ENCODE results near the gene NPB. TPM values are rescaled to one million over a fixed set of nuclear protein-coding genes. Genes with fewer than 3 reads are reported as not detected.
A peak's percentile ranks its signal among the peaks of the same experiment; 100 is the strongest.

The NPB gene
- total RNA-seq, 1 experiment from 2014 or later: 0.47 TPM

GRCh38 chr17:81903415-81903831 lies 1.4 kb downstream of the NPB start:
- CTCF ChIA-PET: no interaction called here
- Mint-ChIP-seq H3K27me3 (ENCODE audit: unreplicated experiment) (peaks cover 16% of the 10 kb centered on the region), H3K9me3 (ENCODE audit: low read depth, unreplicated experiment) (no peaks in the 10 kb centered on the region), H3K36me3 (ENCODE audit: insufficient read depth, unreplicated experiment) (peaks cover 41% of the 10 kb centered on the region), H3K4me1 (ENCODE audit: low read depth, unreplicated experiment) (no peaks in the 10 kb centered on the region), H3K4me3 (ENCODE audit: low read depth, unreplicated experiment) (no peak overlapping the region), H3K27ac (ENCODE audit: unreplicated experiment) (no peak overlapping the region)
- intact Hi-C loops (cut with micrococcal nuclease; ENCODE audit: unreplicated experiment): no loop called here
- BruUV-seq (replicated peaks): no TSS peak
- TF ChIP-seq CTCF (IDR thresholded peaks at IDR 0.05; ENCODE audit: unreplicated experiment): no peak
- DNase-seq: no peak

GRCh38 chr17:81903896-81904599 lies 2.0 kb downstream of the NPB start:
- intact Hi-C loops (cut with micrococcal nuclease; ENCODE audit: unreplicated experiment): no loop called here
- H3K4me1 Mint-ChIP-seq (ENCODE audit: low read depth, unreplicated experiment): no peaks in the 10 kb centered on the region
- H3K4me3 Mint-ChIP-seq (ENCODE audit: low read depth, unreplicated experiment): no peak overlapping the region
- peaks cover 16% of the 10 kb centered on the region for H3K27me3 Mint-ChIP-seq (ENCODE audit: unreplicated experiment)
- no peaks in the 10 kb centered on the region for H3K9me3 Mint-ChIP-seq (ENCODE audit: low read depth, unreplicated experiment)
- TSS peak; percentile 13 for BruUV-seq (replicated peaks)
- CTCF ChIA-PET: no interaction called here
- no peak for TF ChIP-seq CTCF (IDR thresholded peaks at IDR 0.05; ENCODE audit: unreplicated experiment)
- peaks cover 46% of the 10 kb centered on the region for H3K36me3 Mint-ChIP-seq (ENCODE audit: insufficient read depth, unreplicated experiment)
- no peak for DNase-seq
- no peak overlapping the region for H3K27ac Mint-ChIP-seq (ENCODE audit: unreplicated experiment)

- Mint-ChIP-seq H3K36me3 (ENCODE audit: insufficient read depth, unreplicated experiment) (peaks cover 45% of the 10 kb centered on the region), H3K4me3 (ENCODE audit: low read depth, unreplicated experiment) (no peak overlapping the region), H3K27ac (ENCODE audit: unreplicated experiment) (no peak overlapping the region), H3K27me3 (ENCODE audit: unreplicated experiment) (peaks cover 16% of the 10 kb centered on the region), H3K9me3 (ENCODE audit: low read depth, unreplicated experiment) (no peaks in the 10 kb centered on the region), H3K4me1 (ENCODE audit: low read depth, unreplicated experiment) (peaks cover 3% of the 10 kb centered on the region)
- CTCF ChIA-PET: no interaction called here
- no peak for DNase-seq
- no peak for TF ChIP-seq CTCF (IDR thresholded peaks at IDR 0.05; ENCODE audit: unreplicated experiment)
- intact Hi-C loops (cut with micrococcal nuclease; ENCODE audit: unreplicated experiment): no loop called here
- BruUV-seq (replicated peaks): no TSS peak
Measured at GRCh38 chr17:81904600-81905423, 2.8 kb downstream of the NPB start.

GRCh38 chr17:81905424-81905875 lies 3.4 kb downstream of the NPB start:
- Mint-ChIP-seq H3K27me3 (ENCODE audit: unreplicated experiment) (peaks cover 13% of the 10 kb centered on the region), H3K4me3 (ENCODE audit: low read depth, unreplicated experiment) (no peak overlapping the region), H3K4me1 (ENCODE audit: low read depth, unreplicated experiment) (peaks cover 8% of the 10 kb centered on the region), H3K9me3 (ENCODE audit: low read depth, unreplicated experiment) (no peaks in the 10 kb centered on the region), H3K27ac (ENCODE audit: unreplicated experiment) (no peak overlapping the region), H3K36me3 (ENCODE audit: insufficient read depth, unreplicated experiment) (peaks cover 43% of the 10 kb centered on the region)
- CTCF ChIA-PET: no interaction called here
- no peak for DNase-seq
- no peak for TF ChIP-seq CTCF (IDR thresholded peaks at IDR 0.05; ENCODE audit: unreplicated experiment)
- no TSS peak for BruUV-seq (replicated peaks)
- intact Hi-C loops (cut with micrococcal nuclease; ENCODE audit: unreplicated experiment): no loop called here
